Measurements from ENCODE around the gene DLX5. TPM values are rescaled to one million over a fixed set of nuclear protein-coding genes. Genes with fewer than 3 reads are reported as not detected.

Gene DLX5
- total RNA-seq, 4 donors from 2014 or later = 0.26 to 5.9 (median 0.52) TPM; not detected in 1

DNA sequence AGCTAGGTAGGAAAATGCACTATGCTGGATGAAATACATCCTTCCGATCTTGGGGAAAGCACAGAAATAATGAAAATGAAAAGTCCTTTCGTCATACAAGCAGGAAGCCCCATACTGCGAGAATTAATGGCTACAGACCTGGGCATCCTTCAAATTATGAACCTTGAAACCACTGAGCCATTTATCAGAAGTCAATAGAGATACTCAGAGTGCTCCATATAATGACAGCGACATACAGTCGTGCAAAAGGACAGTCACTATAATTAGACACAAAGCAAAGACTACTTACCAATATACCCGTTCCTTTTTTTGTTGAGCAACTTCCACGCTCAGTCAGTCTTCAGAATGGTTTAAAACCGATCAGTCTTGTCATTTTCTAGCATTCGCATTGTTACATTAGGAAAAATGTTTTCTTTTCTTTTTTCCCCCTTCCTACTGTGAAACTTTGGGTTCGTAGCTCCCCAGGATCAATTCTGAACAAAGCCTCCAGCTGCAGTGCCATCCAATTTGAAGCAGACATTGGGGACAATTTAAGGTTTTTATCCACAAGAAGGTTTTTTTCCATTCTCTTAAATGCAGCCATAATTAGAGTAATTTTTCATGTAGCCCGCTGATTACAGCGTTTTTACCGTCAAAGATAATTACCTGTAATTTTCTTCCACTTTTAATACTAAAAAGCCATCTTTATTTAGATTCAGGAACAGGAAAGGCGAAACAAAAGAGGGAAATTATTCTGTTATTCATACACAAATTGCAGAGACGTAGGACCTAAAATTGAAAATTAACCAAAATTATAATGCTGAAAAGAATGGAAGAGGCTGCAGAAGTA, 12.9 kb downstream of the DLX5 start:
- intact Hi-C loops (cut with DNase I; ENCODE audit: low total_unique reads) = no loop called here
- peaks cover 4 to 87% of the 10 kb centered on the region in 2 donors for H3K27me3 ChIP-seq

DNA sequence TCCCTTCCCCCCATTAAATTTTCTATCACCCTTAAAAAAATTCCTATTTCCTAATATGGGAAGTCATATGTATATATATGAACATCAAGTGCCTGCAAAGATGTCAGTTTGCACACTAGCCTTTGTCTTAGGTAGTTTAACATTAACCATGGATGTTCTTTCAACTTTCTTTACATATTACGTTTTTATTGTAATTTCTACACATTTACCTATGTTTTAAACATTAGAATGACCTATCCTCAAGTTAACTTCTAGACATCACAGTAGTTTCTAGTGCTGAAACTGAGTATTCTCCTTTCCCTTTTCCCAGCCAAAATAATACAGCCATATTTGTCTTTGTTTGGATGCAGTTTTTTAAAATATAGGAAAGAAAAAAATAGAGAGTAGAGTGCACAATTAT, 13.5 kb downstream of the DLX5 start:
- no peaks in the 10 kb centered on the region for H3K9me3 ChIP-seq
- no peak for TF ChIP-seq POLR2A (IDR thresholded peaks at IDR 0.05)
- TF ChIP-seq, protein P1, sequence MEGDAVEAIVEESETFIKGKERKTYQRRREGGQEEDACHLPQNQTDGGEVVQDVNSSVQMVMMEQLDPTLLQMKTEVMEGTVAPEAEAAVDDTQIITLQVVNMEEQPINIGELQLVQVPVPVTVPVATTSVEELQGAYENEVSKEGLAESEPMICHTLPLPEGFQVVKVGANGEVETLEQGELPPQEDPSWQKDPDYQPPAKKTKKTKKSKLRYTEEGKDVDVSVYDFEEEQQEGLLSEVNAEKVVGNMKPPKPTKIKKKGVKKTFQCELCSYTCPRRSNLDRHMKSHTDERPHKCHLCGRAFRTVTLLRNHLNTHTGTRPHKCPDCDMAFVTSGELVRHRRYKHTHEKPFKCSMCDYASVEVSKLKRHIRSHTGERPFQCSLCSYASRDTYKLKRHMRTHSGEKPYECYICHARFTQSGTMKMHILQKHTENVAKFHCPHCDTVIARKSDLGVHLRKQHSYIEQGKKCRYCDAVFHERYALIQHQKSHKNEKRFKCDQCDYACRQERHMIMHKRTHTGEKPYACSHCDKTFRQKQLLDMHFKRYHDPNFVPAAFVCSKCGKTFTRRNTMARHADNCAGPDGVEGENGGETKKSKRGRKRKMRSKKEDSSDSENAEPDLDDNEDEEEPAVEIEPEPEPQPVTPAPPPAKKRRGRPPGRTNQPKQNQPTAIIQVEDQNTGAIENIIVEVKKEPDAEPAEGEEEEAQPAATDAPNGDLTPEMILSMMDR (IDR thresholded peaks at IDR 0.05) = no peak
- DNase-seq = no peak
- intact Hi-C loops (cut with DNase I; ENCODE audit: low total_unique reads) = no loop called here
- H3K27ac ChIP-seq = no peak overlapping the region
- peaks cover 0 to 5% of the 10 kb centered on the region in 2 donors for H3K4me1 ChIP-seq
- H3K36me3 ChIP-seq = no peaks in the 10 kb centered on the region
- peaks cover 2 to 81% of the 10 kb centered on the region in 2 donors for H3K27me3 ChIP-seq
- H3K4me3 ChIP-seq = no peak overlapping the region

More for the DNA sequence above, 12.9 kb downstream of the DLX5 start:
- Histone ChIP-seq H3K9me3 (no peaks in the 10 kb centered on the region), H3K27ac (no peak overlapping the region), H3K4me1 (no peaks in the 10 kb centered on the region), H3K36me3 (no peaks in the 10 kb centered on the region), H3K4me3 (no peak overlapping the region)
- no peak for DNase-seq
- no peak for TF ChIP-seq POLR2A (IDR thresholded peaks at IDR 0.05)
- TF ChIP-seq, protein P1 (IDR thresholded peaks at IDR 0.05) = no peak

DNA sequence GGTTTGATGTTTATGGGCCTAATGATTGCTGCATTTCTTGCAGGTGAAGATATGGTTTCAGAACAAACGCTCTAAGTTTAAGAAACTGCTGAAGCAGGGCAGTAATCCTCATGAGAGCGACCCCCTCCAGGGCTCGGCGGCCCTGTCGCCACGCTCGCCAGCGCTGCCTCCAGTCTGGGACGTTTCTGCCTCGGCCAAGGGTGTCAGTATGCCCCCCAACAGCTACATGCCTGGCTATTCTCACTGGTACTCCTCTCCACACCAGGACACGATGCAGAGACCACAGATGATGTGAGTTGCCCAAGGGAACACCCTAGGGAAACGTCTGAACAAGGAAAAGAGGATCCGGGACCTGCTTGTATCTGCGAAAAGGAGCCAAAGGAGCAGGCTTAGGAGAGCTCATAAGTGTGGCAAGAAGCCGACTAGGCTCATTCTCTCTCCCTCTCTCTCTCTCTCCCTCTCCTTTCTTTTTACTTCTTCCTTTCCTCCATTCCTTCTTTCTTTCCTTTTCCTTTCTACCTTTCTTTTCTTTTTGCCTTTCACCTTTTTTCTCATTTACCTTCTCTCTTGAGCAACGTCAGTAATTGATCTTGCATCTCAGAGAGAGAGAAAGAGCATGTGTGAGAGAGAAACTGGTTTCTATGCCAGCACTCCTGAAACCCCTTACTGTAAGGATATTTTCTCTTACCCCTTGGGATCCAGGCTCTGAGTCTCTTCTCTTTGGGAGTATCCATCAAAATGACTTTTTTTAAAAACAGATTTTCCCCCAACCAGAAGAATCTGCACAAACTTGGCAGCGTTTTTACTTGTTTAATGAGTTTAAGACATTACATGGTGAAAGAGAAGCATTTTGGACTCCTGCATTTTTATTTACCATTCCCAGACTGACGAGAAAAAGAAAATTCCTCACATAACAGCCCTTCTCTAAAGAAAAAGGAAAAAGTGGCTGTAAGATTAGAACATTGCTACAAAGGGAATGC, 14.6 kb downstream of the DLX5 start:
- H3K27me3 ChIP-seq = peaks cover 2 to 76% of the 10 kb centered on the region in 2 donors
- H3K9me3 ChIP-seq = no peaks in the 10 kb centered on the region
- no peak for DNase-seq
- intact Hi-C loops (cut with DNase I; ENCODE audit: low total_unique reads) = no loop called here
- H3K4me1 ChIP-seq = peaks cover 0 to 5% of the 10 kb centered on the region in 2 donors
- no peak for TF ChIP-seq POLR2A (IDR thresholded peaks at IDR 0.05)
- TF ChIP-seq, protein P1 (IDR thresholded peaks at IDR 0.05) = no peak
- no peak overlapping the region for H3K27ac ChIP-seq
- H3K36me3 ChIP-seq = no peaks in the 10 kb centered on the region
- no peak overlapping the region for H3K4me3 ChIP-seq

DNA sequence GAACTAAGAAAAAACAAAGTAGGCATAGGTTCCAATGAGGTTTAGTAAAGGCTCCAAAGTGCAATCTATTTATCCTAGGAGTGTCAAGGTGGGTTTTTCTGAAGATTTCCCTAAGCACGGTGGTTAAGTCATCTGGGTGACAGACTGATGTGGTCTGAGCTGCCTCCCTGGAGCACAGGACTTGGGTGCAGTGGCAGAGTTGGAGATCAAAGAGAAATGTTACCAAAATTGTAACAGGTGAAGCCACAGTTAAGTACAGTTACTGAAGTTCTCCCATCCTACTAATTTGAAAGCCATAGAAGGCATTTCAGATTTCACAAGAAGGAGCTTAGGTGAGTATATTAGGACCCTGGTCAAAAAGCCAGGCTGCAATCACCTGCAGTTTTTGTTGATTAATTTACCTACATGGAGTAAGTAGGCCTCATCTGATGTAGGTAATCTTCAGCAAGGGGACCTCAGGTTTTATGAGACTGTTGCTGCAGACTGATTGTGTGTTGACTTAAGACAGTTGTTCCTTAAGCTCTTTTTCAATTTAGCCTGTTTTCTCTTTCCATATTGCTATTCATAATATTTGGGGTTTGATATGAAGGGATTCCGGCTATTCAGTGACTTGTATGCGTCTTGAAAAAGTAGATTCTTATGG, 16.2 kb downstream of the DLX5 start:
- intact Hi-C loops (cut with DNase I; ENCODE audit: low total_unique reads) = no loop called here
- TF ChIP-seq, protein P1 (IDR thresholded peaks at IDR 0.05) = no peak
- no peak for TF ChIP-seq POLR2A (IDR thresholded peaks at IDR 0.05)
- no peaks in the 10 kb centered on the region for H3K36me3 ChIP-seq
- H3K27ac ChIP-seq = no peak overlapping the region
- DNase-seq = no peak
- no peaks in the 10 kb centered on the region for H3K9me3 ChIP-seq
- H3K27me3 ChIP-seq = peaks cover 15 to 78% of the 10 kb centered on the region in 2 donors
- H3K4me3 ChIP-seq = no peak overlapping the region
- H3K4me1 ChIP-seq = peaks cover 0 to 5% of the 10 kb centered on the region in 2 donors
